Hepatocyte (in vitro differentiated cells): Measurements from ENCODE around the gene COBL. TPM values are rescaled to one million over a fixed set of nuclear protein-coding genes. Genes with fewer than 3 reads are reported as not detected.

Experiments
- DNase-seq: peaks from one replicate; pipeline ENCODE4 v3.0.0-alpha.2; 2016; ENCODE audit warnings: low spot score
- H2AFZ ChIP-seq: fragments of 200-600 bp; sonication (generic); 2 replicates; pipeline ENCODE4 v1.6.0; 2016; ENCODE audit warnings: antibody characterized with exemption, mild to moderate bottlenecking
- H3K27ac ChIP-seq: fragments of 200-600 bp; sonication (generic); 2 replicates; pipeline ENCODE4 v1.5.1; 2016; ENCODE audit warnings: mild to moderate bottlenecking
- H3K27me3 ChIP-seq: fragments of 200-600 bp; sonication (generic); 2 replicates; pipeline ENCODE4 v1.6.1; 2016
- H3K36me3 ChIP-seq: fragments of 200-600 bp; sonication (generic); replicated peaks from 2 replicates; pipeline ENCODE4 v1.5.1; 2016; ENCODE audit warnings: low read depth; ENCODE audit not compliant: insufficient read depth
- H3K4me1 ChIP-seq: fragments of 200-600 bp; sonication (generic); 2 replicates; pipeline ENCODE4 v1.5.1; 2016; ENCODE audit warnings: mild to moderate bottlenecking, moderate library complexity; ENCODE audit not compliant: insufficient read depth
- H3K4me2 ChIP-seq: fragments of 200-600 bp; sonication (generic); 2 replicates; pipeline ENCODE4 v1.6.0; 2016
- H3K4me3 ChIP-seq: fragments of 200-600 bp; sonication (generic); 2 replicates; pipeline ENCODE4 v1.5.1; 2016; ENCODE audit warnings: mild to moderate bottlenecking
- H3K79me2 ChIP-seq: fragments of 200-600 bp; sonication (generic); 2 replicates; pipeline ENCODE4 v1.6.0; 2017; ENCODE audit warnings: mild to moderate bottlenecking
- H3K9me2 ChIP-seq: fragments of 200-600 bp; sonication (generic); replicated peaks from 2 replicates; pipeline ENCODE4 v1.6.0; 2017; ENCODE audit warnings: mild to moderate bottlenecking; ENCODE audit not compliant: insufficient read depth
- H3K9me3 ChIP-seq: fragments of 200-600 bp; sonication (generic); 2 replicates; pipeline ENCODE4 v1.5.1; 2016; ENCODE audit warnings: low read depth, mild to moderate bottlenecking
- H4K20me1 ChIP-seq: fragments of 200-600 bp; sonication (generic); 2 replicates; pipeline ENCODE4 v1.6.0; 2016; ENCODE audit warnings: mild to moderate bottlenecking; ENCODE audit not compliant: insufficient read depth, poor library complexity, severe bottlenecking
- CTCF ChIP-seq: fragments of 200-600 bp; sonication (generic); IDR thresholded peaks from 2 replicates; pipeline ENCODE4 v1.5.1; 2016; ENCODE audit warnings: antibody characterized with exemption, mild to moderate bottlenecking; ENCODE audit not compliant: poor library complexity
- EZH2 ChIP-seq: fragments of 200-600 bp; sonication (generic); IDR thresholded peaks from 2 replicates; pipeline ENCODE4 v1.6.1; 2016; ENCODE audit warnings: antibody characterized with exemption, mild to moderate bottlenecking, borderline replicate concordance
- EZH2phosphoT487 ChIP-seq: fragments of 200-600 bp; sonication (generic); IDR thresholded peaks from one replicate; pipeline ENCODE4 v1.6.1; 2018; ENCODE audit warnings: antibody characterized with exemption, mild to moderate bottlenecking, low read depth, moderate library complexity; ENCODE audit not compliant: unreplicated experiment, severe bottlenecking
- WGBS: methylation state at CpG from one replicate; pipeline ENCODE4 v1.1.6; 2016; ENCODE audit warnings: low lambda C conversion rate; ENCODE audit errors: missing lambda C conversion rate; 5-methylcytosine and 5-hydroxymethylcytosine counted together
- polyA plus RNA-seq: library from polyadenylated mRNA; unstranded; fragments of >200 nt; fragmentation: Nextera tagmentation; extraction: Ambion mirVana; gene quantifications from 2 replicates; pipeline ENCODE4 v1.2.1, GENCODE V29; 2016
- total RNA-seq: library from RNA; depleted of rRNA; stranded (reverse); fragments of >200 nt; gene quantifications from 2 replicates; pipeline ENCODE4 v1.2.3, GENCODE V29; 2014

COBL gene
- total and polyA plus RNA-seq, 2 experiments from 2014 or later = 7.8 to 20.5 TPM

- peak overlapping the region; percentile 47 for H3K27ac ChIP-seq
- H3K36me3 ChIP-seq = no peaks in the 10 kb centered on the region
- DNase-seq = no peak
- H3K4me3 ChIP-seq = no peak overlapping the region
- H4K20me1 ChIP-seq = no peaks in the 10 kb centered on the region
- WGBS = 70% methylated on average over 6 of the region's 6 CpGs
- no peaks in the 10 kb centered on the region for H3K9me3 ChIP-seq
- no peak overlapping the region for H2AFZ ChIP-seq
- H3K4me2 ChIP-seq = no peak overlapping the region
- no peaks in the 10 kb centered on the region for H3K79me2 ChIP-seq
- TF ChIP-seq CTCF (no peak), EZH2 (no peak), EZH2phosphoT487 (no peak)
- no peaks in the 10 kb centered on the region for H3K9me2 ChIP-seq
- no peaks in the 10 kb centered on the region for H3K4me1 ChIP-seq
- no peaks in the 10 kb centered on the region for H3K27me3 ChIP-seq
These were observed 8.7 kb upstream of the COBL start for GRCh38 chr7:51325261-51325676.

- no peak overlapping the region for H3K4me3 ChIP-seq
- DNase-seq = peak; percentile 60
- no peaks in the 10 kb centered on the region for H4K20me1 ChIP-seq
- H3K36me3 ChIP-seq = no peaks in the 10 kb centered on the region
- no peaks in the 10 kb centered on the region for H3K27me3 ChIP-seq
- H2AFZ ChIP-seq = no peak overlapping the region
- no peaks in the 10 kb centered on the region for H3K4me1 ChIP-seq
- no peaks in the 10 kb centered on the region for H3K9me3 ChIP-seq
- no peaks in the 10 kb centered on the region for H3K79me2 ChIP-seq
- H3K4me2 ChIP-seq = no peak overlapping the region
- TF ChIP-seq EZH2phosphoT487 = no peak
- TF ChIP-seq EZH2 = no peak
- no peak for TF ChIP-seq CTCF
- WGBS = 76% methylated on average over 11 of the region's 11 CpGs
- H3K9me2 ChIP-seq = no peaks in the 10 kb centered on the region
- peak overlapping the region; percentile 47 for H3K27ac ChIP-seq
These were observed 7.7 kb upstream of the COBL start for GRCh38 chr7:51324206-51324898.

- no peaks in the 10 kb centered on the region for H3K9me2 ChIP-seq
- 84% methylated on average over 11 of the region's 11 CpGs for WGBS
- no peaks in the 10 kb centered on the region for H4K20me1 ChIP-seq
- no peak overlapping the region for H2AFZ ChIP-seq
- H3K4me1 ChIP-seq = peaks cover 8% of the 10 kb centered on the region
- H3K27me3 ChIP-seq = no peaks in the 10 kb centered on the region
- H3K79me2 ChIP-seq = peaks cover 3% of the 10 kb centered on the region
- H3K27ac ChIP-seq = no peak overlapping the region
- H3K9me3 ChIP-seq = no peaks in the 10 kb centered on the region
- TF ChIP-seq CTCF = no peak
- TF ChIP-seq EZH2phosphoT487 = no peak
- no peak for TF ChIP-seq EZH2
- no peak overlapping the region for H3K4me2 ChIP-seq
- DNase-seq = no peak
- H3K4me3 ChIP-seq = no peak overlapping the region
- H3K36me3 ChIP-seq = no peaks in the 10 kb centered on the region
These were observed 5.4 kb upstream of the COBL start for GRCh38 chr7:51321961-51322515.
